Right lobe of liver (tissue), 6 donors: Measurements from ENCODE around the gene TCF12. TPM values are rescaled to one million over a fixed set of nuclear protein-coding genes. Genes with fewer than 3 reads are reported as not detected.

ENCODE experiments used
- ATAC-seq, 4 donors: fragments of 200-7000 bp; cut with Tn5 transposase; one replicate each; pipeline ENCODE4 v1.9.1; 2020; ENCODE audit warnings: mild to moderate bottlenecking in 4 of 4, moderate library complexity in 4 of 4
- DNase-seq, 3 donors: peaks; one replicate each; pipeline ENCODE4 v3.0.0-alpha.2; 2020
- H3K27ac ChIP-seq, 3 donors: fragments of 200-600 bp; one replicate each; pipeline ENCODE4 v1.8.0; 2022
- H3K27me3 ChIP-seq, 2 donors: fragments of 200-600 bp; one replicate each; pipeline ENCODE4 v1.8.0; 2022
- H3K36me3 ChIP-seq, 4 donors: fragments of 200-600 bp; sonication (generic) in 1 of 4; one replicate each; pipeline versions ENCODE4 v1.5.1 to v1.8.0; 2017 to 2022; ENCODE audit warnings: control low read depth in 1 of 4
- H3K4me1 ChIP-seq, 4 donors: fragments of 200-600 bp; sonication (generic) in 1 of 4; one replicate each; pipeline versions ENCODE4 v1.5.1 to v1.8.0; 2017 to 2022; ENCODE audit warnings: control low read depth in 1 of 4
- H3K4me3 ChIP-seq, 3 donors: fragments of 200-600 bp; one replicate each; pipeline ENCODE4 v1.8.0; 2022
- H3K9me3 ChIP-seq, 4 donors: fragments of 200-600 bp; sonication (generic) in 1 of 4; one replicate each; pipeline versions ENCODE4 v1.5.1 to v1.8.0; 2017 to 2022; ENCODE audit warnings: control low read depth in 1 of 4
- CTCF ChIP-seq, 4 donors: fragments of 200-600 bp in 3 of 4; fragments of 450-650 bp in 1 of 4; IDR thresholded peaks; one replicate each; pipeline versions ENCODE4 v1.5.1 to v1.8.0; 2016 to 2022; ENCODE audit warnings: antibody characterized with exemption in 4 of 4, mild to moderate bottlenecking in 2 of 4
- POLR2A ChIP-seq: fragments of 450-650 bp; IDR thresholded peaks from one replicate; pipeline ENCODE4 v1.6.1; 2017; ENCODE audit warnings: antibody characterized with exemption, mild to moderate bottlenecking
- WGBS: methylation state at CpG from one replicate; pipeline ENCODE4 v1.1.6; 2018; ENCODE audit warnings: low coverage, low lambda C conversion rate; ENCODE audit not compliant: insufficient coverage; ENCODE audit errors: missing lambda C conversion rate; 5-methylcytosine and 5-hydroxymethylcytosine counted together
- intact Hi-C, 2 donors: fragments of 100-400 bp; cut with DNase I; formaldehyde crosslinking; loops; one replicate each; pipeline versions ENCODE4 v1.11.2 to v1.14.1; 2022
- total RNA-seq, 6 experiments: library from RNA; depleted of rRNA in 2 of 6; stranded (reverse); fragments of >200 nt in 2 of 6; fragmentation: NEBNext Ultra II Directional in 3 of 6; extraction: Animal tissue kit (Norgen Biotek cat#: 25700) in 3 of 6; gene quantifications; one replicate each; pipeline versions ENCODE4 v1.1.0 to v1.2.4, GENCODE V29; 2016 to 2023
- donor health status: DM: no; HTN: yes; CAD: no.
- donor health status: DM: no; HTN: no; CAD: no.
- donor health status: DM: no; HTN: no; CAD: no.
- donor health status: DM: no; HTN: yes; CAD: no.
- donor health status: DM: no; HTN: yes; CAD: no.

Gene TCF12
- total RNA-seq, 6 experiments from 2014 or later: 28.9 to 41.9 (median 35.3) TPM

DNA sequence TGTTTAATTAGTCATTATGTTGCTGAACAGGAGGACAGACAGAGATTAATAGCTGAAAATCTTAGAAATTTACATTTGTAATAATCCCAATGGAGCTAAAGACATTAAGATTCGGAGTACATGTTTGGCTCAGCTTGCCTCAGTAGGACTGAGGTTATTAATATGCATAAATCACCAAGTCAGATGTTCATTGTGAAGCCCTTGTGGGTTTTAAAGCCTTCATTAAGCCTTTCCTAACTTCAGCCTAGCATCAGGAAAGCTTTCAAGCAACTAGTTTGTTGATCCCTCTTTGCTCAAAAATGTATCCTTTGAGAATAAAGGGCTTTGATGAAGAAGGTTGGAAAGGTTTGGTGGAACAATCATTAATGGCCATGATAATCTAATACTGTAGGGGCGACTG is 279.7 kb downstream of the TCF12 start:
- no peak overlapping the region for H3K27ac ChIP-seq
- H3K36me3 ChIP-seq: peaks cover 0 to 3% (median 0%) of the 10 kb centered on the region in 4 donors
- peaks cover 0 to 10% (median 4%) of the 10 kb centered on the region in 4 donors for H3K4me1 ChIP-seq
- no peaks in the 10 kb centered on the region for H3K27me3 ChIP-seq
- no peak overlapping the region for H3K4me3 ChIP-seq
- 90% methylated on average over 2 of the region's 2 CpGs for WGBS
- DNase-seq (no peak), ATAC-seq (no peak)
- intact Hi-C loops: no loop called here
- no peaks in the 10 kb centered on the region for H3K9me3 ChIP-seq
- TF ChIP-seq CTCF (IDR thresholded peaks at IDR 0.05) (no peak), POLR2A (no peak)

GRCh38 chr15:57198654-57199291 is 280.3 kb downstream of the TCF12 start:
- Histone ChIP-seq H3K27ac (no peak overlapping the region), H3K4me3 (no peak overlapping the region), H3K4me1 (peaks cover 0 to 10% (median 4%) of the 10 kb centered on the region in 4 donors), H3K9me3 (no peaks in the 10 kb centered on the region), H3K27me3 (no peaks in the 10 kb centered on the region), H3K36me3 (no peaks in the 10 kb centered on the region)
- 44% methylated on average over 8 of the region's 8 CpGs for WGBS
- TF ChIP-seq POLR2A (no peak), CTCF (IDR thresholded peaks at IDR 0.05) (no peak)
- peak in 3 of 4 donors; percentile 26 to 43 (median 28) for ATAC-seq
- intact Hi-C loops: no loop called here
- DNase-seq: no peak

GRCh38 chr15:57201578-57201977 is 283.1 kb downstream of the TCF12 start:
- H3K36me3 ChIP-seq: no peaks in the 10 kb centered on the region
- ATAC-seq (no peak), DNase-seq (no peak)
- no peak overlapping the region for H3K27ac ChIP-seq
- no peaks in the 10 kb centered on the region for H3K9me3 ChIP-seq
- H3K4me1 ChIP-seq: peaks cover 0 to 10% (median 4%) of the 10 kb centered on the region in 4 donors
- intact Hi-C loops: loop anchor here in 1 of 2 donors (10.0 kb wide), 1 partner anchor 47 kb away; no protein-coding TSS in a partner anchor
- no peaks in the 10 kb centered on the region for H3K27me3 ChIP-seq
- 63% methylated on average over 2 of the region's 2 CpGs for WGBS
- TF ChIP-seq POLR2A (no peak), CTCF (IDR thresholded peaks at IDR 0.05) (no peak)
- no peak overlapping the region for H3K4me3 ChIP-seq

DNA sequence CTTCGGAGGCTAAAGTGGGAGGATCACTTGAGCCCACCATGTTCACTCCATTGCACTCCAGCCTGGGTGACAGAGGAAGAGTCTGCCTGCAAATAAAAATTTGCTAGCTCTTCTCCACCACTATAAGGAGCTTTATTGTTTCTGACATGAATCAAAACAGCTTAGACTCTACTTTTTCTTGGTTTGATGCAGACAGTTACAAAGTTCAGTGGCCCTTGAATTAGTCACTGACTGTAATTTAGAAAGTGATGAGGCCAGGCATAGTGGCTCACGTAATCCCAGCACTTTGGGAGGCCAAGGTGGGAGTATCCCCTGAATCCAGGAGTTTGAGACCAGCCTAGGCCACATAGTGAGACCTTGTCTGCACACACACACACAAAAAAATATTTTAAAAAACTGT is 285.5 kb downstream of the TCF12 start:
- Histone ChIP-seq H3K36me3 (no peaks in the 10 kb centered on the region), H3K4me3 (no peak overlapping the region), H3K9me3 (no peaks in the 10 kb centered on the region), H3K27me3 (no peaks in the 10 kb centered on the region), H3K27ac (no peak overlapping the region), H3K4me1 (peaks cover 0 to 10% (median 4%) of the 10 kb centered on the region in 4 donors)
- TF ChIP-seq CTCF (IDR thresholded peaks at IDR 0.05) (no peak), POLR2A (no peak)
- intact Hi-C loops: loop anchor here in 1 of 2 donors (10.0 kb wide), 1 partner anchor 49 kb away; no protein-coding TSS in a partner anchor
- DNase-seq: no peak
- WGBS: no CpG with 5 or more reads among the region's 2 CpGs
- ATAC-seq: no peak
